K562 treated with DMSO at 1 percent for 24 hours (cell line): ENCODE results near the gene NUAK2. TPM values are rescaled to one million over a fixed set of nuclear protein-coding genes. Genes with fewer than 3 reads are reported as not detected.

Experiments
- total RNA-seq: library from RNA; unstranded; fragments of 300-600 nt; gene quantifications from 2 replicates; pipeline ENCODE4 v1.2.3, GENCODE V29; 2022; ENCODE audit warnings: low read depth; ENCODE audit not compliant: insufficient read depth

NUAK2 gene
- 0.89 and 1.1 TPM in 2 replicates for total RNA-seq

GRCh38 chr1:205321162-205321958 is at the start of gene NUAK2:
TSS of gene NUAK2 (minus strand) at chr1:205321745. CDS start at chr1:205321628, 117 bp downstream.

GRCh38 chr1:205356440-205357139 is 35.0 kb upstream of the NUAK2 start, which contains the start of gene KLHDC8A:
TSS of gene KLHDC8A (minus strand) at chr1:205356922. CDS start at chr1:205343604, 13,318 bp downstream.

Other genes starting within 250 kb of the NUAK2 start
- 8.6 and 8.7 TPM in 2 replicates for gene TMEM81, start 237.3 kb downstream of the NUAK2 start, total RNA-seq
- gene RBBP5, start 199.8 kb downstream of the NUAK2 start, total RNA-seq, result 19.8 and 21.7 TPM in 2 replicates
- gene DSTYK, start 110.0 kb downstream of the NUAK2 start, total RNA-seq, result 6.4 and 8.0 TPM in 2 replicates
- gene TMCC2, start 93.8 kb downstream of the NUAK2 start, total RNA-seq, result 14.5 and 14.8 TPM in 2 replicates
- 0.56 TPM in 1 of 2 replicates, not detected in the other for gene KLHDC8A, start 35.2 kb upstream of the NUAK2 start, total RNA-seq
- not detected in 2 replicates for gene LEMD1, start 100.3 kb upstream of the NUAK2 start, total RNA-seq
- gene BLACAT1, start 134.3 kb upstream of the NUAK2 start, total RNA-seq, result 0.67 and 1.6 TPM in 2 replicates
- 1.1 and 1.9 TPM in 2 replicates for gene CDK18, start 182.9 kb upstream of the NUAK2 start, total RNA-seq